RWPE2 (cell line): ENCODE measurements around the gene OR2G3.
A peak's percentile ranks its signal among the peaks of the same experiment; 100 is the strongest.

Experiments
- ATAC-seq: fragments of 200-7000 bp; cut with Tn5 transposase; 3 replicates; pipeline ENCODE4 v1.9.1; 2021; ENCODE audit warnings: low read depth
- DNase-seq: peaks from one replicate; pipeline ENCODE4 v3.0.0-alpha.2; 2020; ENCODE audit warnings: low spot score
- H3K27ac ChIP-seq: fragments of 450-650 bp; 2 replicates; pipeline ENCODE4 v1.5.1; 2017; ENCODE audit warnings: mild to moderate bottlenecking; ENCODE audit not compliant: poor library complexity, severe bottlenecking
- H3K27me3 ChIP-seq: fragments of 250-450 bp; sonication (Bioruptor Pico); 2 replicates; pipeline ENCODE4 v1.5.1; 2021; ENCODE audit warnings: mild to moderate bottlenecking, moderate library complexity; ENCODE audit not compliant: insufficient read depth, poor library complexity, severe bottlenecking
- H3K36me3 ChIP-seq: fragments of 250-450 bp; sonication (Bioruptor Pico); 2 replicates; pipeline ENCODE4 v1.5.1; 2020; ENCODE audit warnings: low read depth, mild to moderate bottlenecking, moderate library complexity
- H3K4me1 ChIP-seq: fragments of 250-450 bp; sonication (Bioruptor Pico); 2 replicates; pipeline ENCODE4 v1.5.1; 2021; ENCODE audit warnings: mild to moderate bottlenecking, moderate library complexity; ENCODE audit not compliant: insufficient read depth, poor library complexity, severe bottlenecking
- H3K4me3 ChIP-seq: fragments of 250-450 bp; sonication (Bioruptor Pico); 2 replicates; pipeline ENCODE4 v1.5.1; 2021; ENCODE audit warnings: mild to moderate bottlenecking, moderate library complexity; ENCODE audit not compliant: severe bottlenecking
- H3K9me3 ChIP-seq: fragments of 250-450 bp; sonication (Bioruptor Pico); 2 replicates; pipeline ENCODE4 v1.5.1; 2021; ENCODE audit warnings: mild to moderate bottlenecking, moderate library complexity; ENCODE audit not compliant: severe bottlenecking
- CTCF ChIP-seq: fragments of 450-650 bp; IDR thresholded peaks from one replicate; pipeline ENCODE4 v1.5.1; 2017; ENCODE audit warnings: mild to moderate bottlenecking, moderate library complexity; ENCODE audit not compliant: poor library complexity, severe bottlenecking

Gene OR2G3

GRCh38 chr1:247614625-247615024, 9.2 kb downstream of the OR2G3 start:
- no peaks in the 10 kb centered on the region for H3K4me1 ChIP-seq
- no peaks in the 10 kb centered on the region for H3K9me3 ChIP-seq
- no peaks in the 10 kb centered on the region for H3K36me3 ChIP-seq
- H3K4me3 ChIP-seq, result no peak overlapping the region
- ATAC-seq (no peak), DNase-seq (no peak)
- H3K27me3 ChIP-seq, result no peaks in the 10 kb centered on the region
- no peak for TF ChIP-seq CTCF
- H3K27ac ChIP-seq, result no peak overlapping the region

- ATAC-seq (no peak), DNase-seq (no peak)
- Histone ChIP-seq H3K4me3 (no peak overlapping the region), H3K9me3 (no peaks in the 10 kb centered on the region), H3K27me3 (no peaks in the 10 kb centered on the region), H3K27ac (no peak overlapping the region), H3K36me3 (no peaks in the 10 kb centered on the region), H3K4me1 (no peaks in the 10 kb centered on the region)
- no peak for TF ChIP-seq CTCF
Observed at GRCh38 chr1:247627951-247628350, 22.6 kb downstream of the OR2G3 start.

GRCh38 chr1:247638011-247638410, 32.6 kb downstream of the OR2G3 start:
- DNase-seq (no peak), ATAC-seq (no peak)
- no peak overlapping the region for H3K27ac ChIP-seq
- TF ChIP-seq CTCF, result no peak
- no peaks in the 10 kb centered on the region for H3K4me1 ChIP-seq
- H3K36me3 ChIP-seq, result no peaks in the 10 kb centered on the region
- H3K27me3 ChIP-seq, result no peaks in the 10 kb centered on the region
- H3K4me3 ChIP-seq, result no peak overlapping the region
- no peaks in the 10 kb centered on the region for H3K9me3 ChIP-seq

- Histone ChIP-seq H3K27me3 (no peaks in the 10 kb centered on the region), H3K9me3 (no peaks in the 10 kb centered on the region), H3K4me3 (no peak overlapping the region), H3K4me1 (no peaks in the 10 kb centered on the region), H3K36me3 (no peaks in the 10 kb centered on the region), H3K27ac (no peak overlapping the region)
- ATAC-seq (no peak), DNase-seq (no peak)
- no peak for TF ChIP-seq CTCF
Observed at GRCh38 chr1:247638781-247639180, 33.4 kb downstream of the OR2G3 start.

GRCh38 chr1:247639381-247639981, 34.1 kb downstream of the OR2G3 start:
- TF ChIP-seq CTCF, result no peak
- Histone ChIP-seq H3K36me3 (no peaks in the 10 kb centered on the region), H3K27ac (peak overlapping the region; percentile 27), H3K9me3 (no peaks in the 10 kb centered on the region), H3K4me1 (no peaks in the 10 kb centered on the region), H3K4me3 (peak overlapping the region; percentile 23), H3K27me3 (no peaks in the 10 kb centered on the region)
- ATAC-seq, result peak; percentile 70
- no peak for DNase-seq
